ENCODE measurements around the gene VTCN1. TPM values are rescaled to one million over a fixed set of nuclear protein-coding genes. Genes with fewer than 3 reads are reported as not detected.

Gene VTCN1
- total RNA-seq, 2 experiments from 2014 or later = not detected

GRCh38 chr1:117166076-117166475 lies 44.7 kb downstream of the VTCN1 start:
- Histone ChIP-seq H3K9me3 (ENCODE audit: low read length) (no peaks in the 10 kb centered on the region), H2AFZ (ENCODE audit: low read length) (no peak overlapping the region), H3K27ac (ENCODE audit: low read depth, low read length, poor library complexity, severe bottlenecking) (no peak overlapping the region), H4K20me1 (ENCODE audit: insufficient read depth, low read length) (no peaks in the 10 kb centered on the region), H3K36me3 (ENCODE audit: insufficient read depth, low read length) (no peaks in the 10 kb centered on the region), H3K9me2 (ENCODE audit: insufficient read depth, low read length) (no peaks in the 10 kb centered on the region), H3K79me2 (ENCODE audit: insufficient read depth, low read depth, low read length) (no peaks in the 10 kb centered on the region), H3K4me1 (ENCODE audit: insufficient read depth, low read length, poor library complexity, severe bottlenecking) (no peaks in the 10 kb centered on the region), H3K4me3 (ENCODE audit: low read depth, low read length, poor library complexity, severe bottlenecking) (no peak overlapping the region), H3K4me2 (ENCODE audit: low read length) (no peak overlapping the region)
- intact Hi-C loops (cut with micrococcal nuclease; ENCODE audit: unreplicated experiment) = no loop called here
- TF ChIP-seq, protein P1, sequence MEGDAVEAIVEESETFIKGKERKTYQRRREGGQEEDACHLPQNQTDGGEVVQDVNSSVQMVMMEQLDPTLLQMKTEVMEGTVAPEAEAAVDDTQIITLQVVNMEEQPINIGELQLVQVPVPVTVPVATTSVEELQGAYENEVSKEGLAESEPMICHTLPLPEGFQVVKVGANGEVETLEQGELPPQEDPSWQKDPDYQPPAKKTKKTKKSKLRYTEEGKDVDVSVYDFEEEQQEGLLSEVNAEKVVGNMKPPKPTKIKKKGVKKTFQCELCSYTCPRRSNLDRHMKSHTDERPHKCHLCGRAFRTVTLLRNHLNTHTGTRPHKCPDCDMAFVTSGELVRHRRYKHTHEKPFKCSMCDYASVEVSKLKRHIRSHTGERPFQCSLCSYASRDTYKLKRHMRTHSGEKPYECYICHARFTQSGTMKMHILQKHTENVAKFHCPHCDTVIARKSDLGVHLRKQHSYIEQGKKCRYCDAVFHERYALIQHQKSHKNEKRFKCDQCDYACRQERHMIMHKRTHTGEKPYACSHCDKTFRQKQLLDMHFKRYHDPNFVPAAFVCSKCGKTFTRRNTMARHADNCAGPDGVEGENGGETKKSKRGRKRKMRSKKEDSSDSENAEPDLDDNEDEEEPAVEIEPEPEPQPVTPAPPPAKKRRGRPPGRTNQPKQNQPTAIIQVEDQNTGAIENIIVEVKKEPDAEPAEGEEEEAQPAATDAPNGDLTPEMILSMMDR (conservative IDR thresholded peaks at IDR 0.05; ENCODE audit: low read length) = no peak
- no peak for TF ChIP-seq EZH2phosphoT487 (IDR thresholded peaks at IDR 0.05; ENCODE audit: borderline replicate concordance, low read depth, low read length)
- POLR2A ChIA-PET = interaction anchor here (0.7 kb wide), 1 partner anchor 13 kb away, joined by 3 read pairs; no protein-coding TSS in a partner anchor
- CTCF ChIA-PET (ENCODE audit: unreplicated experiment) = no interaction called here
- BruUV-seq (replicated peaks) = no TSS peak
- no peak for DNase-seq (ENCODE audit: low spot score)

GRCh38 chr1:117164209-117164608 lies 46.5 kb downstream of the VTCN1 start:
- CTCF ChIA-PET (ENCODE audit: unreplicated experiment) = no interaction called here
- POLR2A ChIA-PET = no interaction called here
- Histone ChIP-seq H4K20me1 (ENCODE audit: insufficient read depth, low read length) (no peaks in the 10 kb centered on the region), H3K4me2 (ENCODE audit: low read length) (no peak overlapping the region), H3K36me3 (ENCODE audit: insufficient read depth, low read length) (no peaks in the 10 kb centered on the region), H3K9me3 (ENCODE audit: low read length) (no peaks in the 10 kb centered on the region), H3K9me2 (ENCODE audit: insufficient read depth, low read length) (no peaks in the 10 kb centered on the region), H3K4me3 (ENCODE audit: low read depth, low read length, poor library complexity, severe bottlenecking) (no peak overlapping the region), H3K79me2 (ENCODE audit: insufficient read depth, low read depth, low read length) (no peaks in the 10 kb centered on the region), H3K27ac (ENCODE audit: low read depth, low read length, poor library complexity, severe bottlenecking) (no peak overlapping the region), H2AFZ (ENCODE audit: low read length) (no peak overlapping the region), H3K4me1 (ENCODE audit: insufficient read depth, low read length, poor library complexity, severe bottlenecking) (no peaks in the 10 kb centered on the region)
- TF ChIP-seq EZH2phosphoT487 (IDR thresholded peaks at IDR 0.05; ENCODE audit: borderline replicate concordance, low read depth, low read length) = no peak
- TF ChIP-seq, protein P1 (conservative IDR thresholded peaks at IDR 0.05; ENCODE audit: low read length) = no peak
- DNase-seq (ENCODE audit: low spot score) = no peak
- intact Hi-C loops (cut with micrococcal nuclease; ENCODE audit: unreplicated experiment) = no loop called here
- BruUV-seq (replicated peaks) = no TSS peak

DNA sequence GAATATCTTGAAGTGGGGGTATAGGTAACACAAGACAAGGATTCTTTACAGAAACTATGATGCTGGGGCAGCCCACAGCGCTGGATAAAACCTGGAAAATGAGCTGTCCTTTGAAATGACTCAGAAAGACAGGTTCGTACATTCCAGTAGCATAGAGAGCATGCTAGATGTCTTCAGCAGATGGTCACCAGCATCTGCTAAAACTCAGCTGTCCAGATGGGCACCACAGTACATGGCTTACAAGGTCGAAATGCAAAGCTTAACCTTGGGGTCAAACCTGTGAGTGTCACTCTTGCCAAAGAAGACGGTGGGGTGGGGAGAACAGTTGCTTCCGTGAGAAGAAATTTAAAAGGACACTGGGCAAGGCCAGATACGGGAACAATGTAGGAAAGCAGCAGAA lies 47.9 kb downstream of the VTCN1 start:
- ChIA-PET CTCF (ENCODE audit: unreplicated experiment) (no interaction called here), POLR2A (interaction anchor here (0.6 kb wide), 1 partner anchor 1020 kb away, joined by 3 read pairs; no protein-coding TSS in a partner anchor)
- no peak for DNase-seq (ENCODE audit: low spot score)
- H3K27ac ChIP-seq (ENCODE audit: low read depth, low read length, poor library complexity, severe bottlenecking) = no peak overlapping the region
- no peaks in the 10 kb centered on the region for H3K9me3 ChIP-seq (ENCODE audit: low read length)
- H3K79me2 ChIP-seq (ENCODE audit: insufficient read depth, low read depth, low read length) = no peaks in the 10 kb centered on the region
- H3K4me2 ChIP-seq (ENCODE audit: low read length) = no peak overlapping the region
- BruUV-seq (replicated peaks) = no TSS peak
- no peaks in the 10 kb centered on the region for H3K4me1 ChIP-seq (ENCODE audit: insufficient read depth, low read length, poor library complexity, severe bottlenecking)
- H4K20me1 ChIP-seq (ENCODE audit: insufficient read depth, low read length) = no peaks in the 10 kb centered on the region
- no peaks in the 10 kb centered on the region for H3K9me2 ChIP-seq (ENCODE audit: insufficient read depth, low read length)
- TF ChIP-seq, protein P1 (conservative IDR thresholded peaks at IDR 0.05; ENCODE audit: low read length) = no peak
- no peak for TF ChIP-seq EZH2phosphoT487 (IDR thresholded peaks at IDR 0.05; ENCODE audit: borderline replicate concordance, low read depth, low read length)
- no peak overlapping the region for H2AFZ ChIP-seq (ENCODE audit: low read length)
- H3K36me3 ChIP-seq (ENCODE audit: insufficient read depth, low read length) = no peaks in the 10 kb centered on the region
- intact Hi-C loops (cut with micrococcal nuclease; ENCODE audit: unreplicated experiment) = no loop called here
- H3K4me3 ChIP-seq (ENCODE audit: low read depth, low read length, poor library complexity, severe bottlenecking) = no peak overlapping the region
